ENCODE results near the gene LCMT1.

DNA sequence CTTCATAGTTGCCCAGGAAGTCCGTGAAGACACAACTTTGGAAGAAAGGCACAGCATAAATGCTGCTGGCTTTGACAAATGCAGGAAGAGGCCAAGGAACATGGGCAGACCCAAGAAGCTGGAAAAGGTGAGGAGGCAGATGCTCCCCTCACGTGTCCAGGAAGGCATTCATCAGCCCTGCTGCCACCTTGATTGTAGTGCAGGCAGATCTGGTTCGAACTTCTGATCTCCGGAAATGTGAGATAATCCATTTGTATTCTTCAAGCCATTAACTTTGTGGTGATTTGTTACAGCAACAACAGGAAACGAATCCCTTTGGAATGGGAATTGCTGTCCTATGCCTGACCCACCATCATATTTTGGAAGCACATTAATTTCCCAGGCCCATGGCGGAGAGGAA is 28.5 kb upstream of the LCMT1 start:
- TF ChIP-seq, protein P1, sequence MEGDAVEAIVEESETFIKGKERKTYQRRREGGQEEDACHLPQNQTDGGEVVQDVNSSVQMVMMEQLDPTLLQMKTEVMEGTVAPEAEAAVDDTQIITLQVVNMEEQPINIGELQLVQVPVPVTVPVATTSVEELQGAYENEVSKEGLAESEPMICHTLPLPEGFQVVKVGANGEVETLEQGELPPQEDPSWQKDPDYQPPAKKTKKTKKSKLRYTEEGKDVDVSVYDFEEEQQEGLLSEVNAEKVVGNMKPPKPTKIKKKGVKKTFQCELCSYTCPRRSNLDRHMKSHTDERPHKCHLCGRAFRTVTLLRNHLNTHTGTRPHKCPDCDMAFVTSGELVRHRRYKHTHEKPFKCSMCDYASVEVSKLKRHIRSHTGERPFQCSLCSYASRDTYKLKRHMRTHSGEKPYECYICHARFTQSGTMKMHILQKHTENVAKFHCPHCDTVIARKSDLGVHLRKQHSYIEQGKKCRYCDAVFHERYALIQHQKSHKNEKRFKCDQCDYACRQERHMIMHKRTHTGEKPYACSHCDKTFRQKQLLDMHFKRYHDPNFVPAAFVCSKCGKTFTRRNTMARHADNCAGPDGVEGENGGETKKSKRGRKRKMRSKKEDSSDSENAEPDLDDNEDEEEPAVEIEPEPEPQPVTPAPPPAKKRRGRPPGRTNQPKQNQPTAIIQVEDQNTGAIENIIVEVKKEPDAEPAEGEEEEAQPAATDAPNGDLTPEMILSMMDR (IDR thresholded peaks at IDR 0.05): no peak
- no peak for TF ChIP-seq POLR2AphosphoS5 (IDR thresholded peaks at IDR 0.05; ENCODE audit: low read depth, low read length)
